CD4-positive, alpha-beta T cell treated with Interleukin-4 for 4 hours (primary cell): Measurements from ENCODE around the gene IRF6.
"Not testable (repeated sequence)": the region's sequence is repeated elsewhere in the genome, so short reads cannot be mapped to it uniquely, and the experiment has no call there.

Experiments
- DNase-seq: peaks from one replicate; pipeline ENCODE4 v3.0.0-alpha.2; 2020

The IRF6 gene

DNA sequence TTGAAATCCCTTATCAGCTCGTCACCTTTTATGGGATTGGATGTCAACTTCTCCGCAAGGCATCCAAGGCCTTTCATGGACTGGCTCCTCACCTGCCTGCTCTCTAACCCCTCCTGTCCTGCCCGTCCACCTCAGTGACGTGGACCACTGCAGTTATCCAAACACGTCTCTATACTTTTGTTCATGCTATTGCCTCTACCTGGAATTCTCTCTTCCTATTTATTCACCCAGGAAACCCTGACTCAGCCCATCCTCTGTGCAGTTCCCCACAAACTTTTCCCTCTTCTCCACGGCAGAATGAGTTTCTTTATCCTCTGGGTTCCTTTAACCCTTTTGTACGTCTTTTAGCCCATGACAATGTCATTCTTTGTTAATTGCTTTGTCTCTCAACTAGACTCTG lies 16.8 kb upstream of the IRF6 start:
- no peak for DNase-seq

DNA sequence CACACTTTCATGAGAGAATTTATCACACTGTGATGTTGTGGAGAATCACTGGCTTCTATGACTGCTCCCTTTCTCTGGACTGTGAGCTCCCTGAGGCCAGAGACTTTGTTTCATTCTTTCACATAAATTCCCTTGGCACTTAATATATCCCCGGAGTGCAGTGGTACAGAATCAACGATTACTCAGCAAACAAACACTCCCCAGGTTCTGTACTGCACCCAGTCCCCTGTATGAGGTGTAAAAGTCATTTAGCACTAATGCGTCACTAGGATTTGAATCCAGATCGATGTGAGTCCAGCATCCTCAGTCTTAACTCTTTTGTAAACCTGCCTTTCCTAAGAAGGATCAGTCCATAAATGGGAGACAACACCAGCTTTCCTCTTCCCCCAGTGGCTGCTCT lies 15.0 kb upstream of the IRF6 start:
- no peak for DNase-seq

DNA sequence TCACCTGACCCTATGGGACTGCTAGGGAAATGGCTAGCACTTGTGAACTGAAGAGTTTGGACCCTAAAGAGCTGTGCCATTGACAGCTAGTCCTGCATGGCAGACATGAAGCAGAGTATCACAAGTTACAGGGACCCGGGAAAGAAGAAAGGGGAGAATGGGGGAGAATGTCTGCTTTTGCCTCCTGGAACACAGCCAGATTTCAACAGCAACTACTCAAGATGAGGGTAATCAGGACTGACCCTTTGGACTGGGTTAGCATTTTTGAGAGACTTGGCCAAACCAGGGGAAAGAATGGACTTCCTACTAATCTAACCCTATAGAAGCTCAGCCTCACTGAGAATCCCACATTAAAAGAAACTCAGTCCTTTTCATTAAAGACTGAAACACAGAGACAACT lies 13.1 kb upstream of the IRF6 start:
- DNase-seq, result no peak

GRCh38 chr1:209817691-209818090 lies 11.7 kb upstream of the IRF6 start:
- DNase-seq, result no peak

GRCh38 chr1:209816923-209817322 lies 11.0 kb upstream of the IRF6 start:
- DNase-seq, result no peak

GRCh38 chr1:209815931-209816341 lies 10.0 kb upstream of the IRF6 start:
- DNase-seq, result no peak

DNA sequence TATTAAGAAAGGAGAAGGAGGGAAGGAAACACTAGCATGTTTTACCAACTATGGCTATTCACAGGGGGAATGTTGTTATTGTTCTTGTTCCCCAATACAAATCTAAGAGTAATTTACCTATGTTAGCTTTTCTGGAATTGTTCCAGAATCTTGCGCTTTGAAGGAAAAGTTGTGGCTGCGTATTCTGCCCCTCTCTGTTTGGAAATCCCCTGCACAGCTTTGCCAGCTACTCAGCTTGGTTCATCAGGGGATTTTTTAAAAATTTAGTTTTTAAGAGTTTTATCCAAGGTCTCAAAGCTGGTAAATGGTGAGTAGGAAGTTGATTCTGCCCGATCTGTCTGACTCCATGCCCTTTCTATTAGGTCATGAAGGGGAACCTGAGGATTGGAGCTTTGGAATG lies 9.5 kb upstream of the IRF6 start:
- DNase-seq, result peak; percentile 10

DNA sequence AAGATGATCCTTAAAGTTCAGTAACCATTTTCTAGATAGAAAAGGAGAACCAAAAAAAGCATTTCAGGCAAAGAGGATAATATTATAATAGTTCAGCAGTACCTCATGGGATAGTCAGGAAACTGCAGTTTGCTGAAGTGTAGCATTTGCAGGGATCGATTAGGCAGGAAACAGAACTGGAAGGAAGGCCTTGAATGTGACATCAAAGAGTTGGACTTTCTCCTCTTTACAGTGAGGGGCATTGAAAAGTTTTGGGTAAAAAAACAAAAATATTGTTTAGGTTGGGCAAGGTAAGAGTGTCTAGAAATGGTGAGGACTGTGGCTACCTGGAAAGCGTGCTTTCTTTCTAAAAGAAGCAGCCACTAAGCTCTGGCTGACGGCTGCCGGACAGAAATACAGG lies 8.0 kb upstream of the IRF6 start:
- DNase-seq, result no peak

DNA sequence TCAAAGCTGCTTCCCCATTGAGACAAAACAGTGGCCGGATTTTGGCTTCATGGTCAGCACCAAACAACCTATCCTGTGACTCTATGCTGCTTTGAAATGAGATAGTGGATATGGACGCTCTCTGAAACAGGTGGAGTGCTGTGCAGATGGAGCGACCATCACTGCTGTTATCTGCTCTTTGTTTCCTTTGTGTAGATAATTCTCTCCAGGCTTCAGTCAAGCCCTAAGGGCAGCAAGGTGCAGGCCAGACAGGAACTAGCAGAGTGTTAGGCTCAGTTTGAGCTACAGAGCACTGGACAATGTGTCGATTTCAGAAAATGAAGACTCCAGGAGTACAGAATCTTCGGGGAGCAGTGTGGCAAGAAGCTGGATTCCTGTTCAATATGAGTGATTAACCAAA lies 4.8 kb upstream of the IRF6 start:
- no peak for DNase-seq

GRCh38 chr1:209809611-209810010 lies 3.7 kb upstream of the IRF6 start:
- DNase-seq, result no peak

GRCh38 chr1:209808059-209808581 lies 2.2 kb upstream of the IRF6 start:
- DNase-seq, result no peak

DNA sequence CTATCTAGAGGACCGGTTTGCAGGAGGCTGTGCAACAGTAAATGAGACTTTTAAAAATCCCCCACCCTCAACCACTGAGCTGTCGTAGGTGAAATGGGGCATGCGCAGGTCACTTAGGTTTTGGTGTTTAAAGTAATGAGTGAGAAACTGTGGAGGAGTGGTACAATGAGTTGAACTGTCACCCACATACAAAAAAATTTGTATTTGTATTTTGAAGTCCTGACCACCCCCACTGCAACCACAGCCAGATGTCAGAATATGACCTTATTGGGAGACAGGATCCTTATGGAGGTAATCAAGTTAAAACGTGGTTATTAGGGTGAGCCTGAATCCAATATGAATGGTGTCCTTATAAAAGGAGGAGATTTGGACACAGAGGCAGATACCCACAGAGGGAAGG lies 1.6 kb upstream of the IRF6 start:
- no peak for DNase-seq

DNA sequence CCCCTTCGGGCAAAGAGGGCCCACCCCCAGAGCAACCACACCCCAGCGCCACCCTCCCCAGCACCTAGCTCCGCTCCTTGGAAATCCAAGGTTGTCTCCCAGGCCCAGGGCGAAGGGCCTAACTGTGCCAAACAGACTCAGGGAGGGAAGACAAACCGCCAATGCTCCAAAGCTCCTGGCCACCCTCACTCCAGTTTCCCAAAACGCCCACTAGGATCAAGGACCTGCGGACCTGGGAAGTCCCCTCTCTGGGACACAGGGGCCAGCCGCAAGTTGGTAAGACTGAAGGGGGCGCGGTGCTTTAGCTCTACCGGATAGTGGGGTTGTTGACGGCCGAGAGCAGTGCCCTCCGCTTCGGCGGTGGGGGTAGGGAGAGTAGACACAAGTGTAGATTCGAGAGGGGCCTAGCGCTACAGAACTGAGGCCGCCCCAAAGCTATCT lies 581 bp downstream of the IRF6 start:
- no peak for DNase-seq

GRCh38 chr1:209803568-209803967 lies 2.4 kb downstream of the IRF6 start:
- no peak for DNase-seq

DNA sequence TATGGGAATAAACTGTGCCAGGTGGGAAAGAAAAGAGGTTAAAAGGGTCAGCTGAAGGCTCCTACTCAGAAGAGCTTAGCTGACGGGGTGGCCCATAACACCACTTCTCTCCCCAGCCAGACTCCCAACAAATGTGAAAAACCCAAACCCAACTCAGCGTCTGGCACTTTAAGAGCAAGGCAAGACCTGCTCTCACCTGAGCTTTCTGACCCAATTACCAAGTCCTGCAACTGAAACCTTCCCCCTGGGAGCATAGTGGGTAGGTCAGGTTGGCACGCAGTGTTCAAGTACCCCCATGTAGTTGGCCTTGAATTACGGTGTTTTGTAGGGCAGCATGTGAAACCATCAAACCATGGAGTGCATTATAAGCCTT lies 3.2 kb downstream of the IRF6 start:
- DNase-seq, result no peak

- no peak for DNase-seq
These were observed 3.7 kb downstream of the IRF6 start for GRCh38 chr1:209802117-209802779.

- DNase-seq, result no peak
These were observed 4.7 kb downstream of the IRF6 start for GRCh38 chr1:209800984-209801834.

GRCh38 chr1:209797978-209798639 lies 7.8 kb downstream of the IRF6 start:
- DNase-seq, result no peak

GRCh38 chr1:209793711-209794110 lies 12.2 kb downstream of the IRF6 start:
- DNase-seq, result not testable (repeated sequence)

GRCh38 chr1:209791920-209792319 lies 14.0 kb downstream of the IRF6 start:
- DNase-seq, result no peak

- DNase-seq, result no peak
These were observed 15.4 kb downstream of the IRF6 start for GRCh38 chr1:209790286-209791193.

- DNase-seq, result no peak
These were observed 16.7 kb downstream of the IRF6 start for GRCh38 chr1:209789245-209789644.

DNA sequence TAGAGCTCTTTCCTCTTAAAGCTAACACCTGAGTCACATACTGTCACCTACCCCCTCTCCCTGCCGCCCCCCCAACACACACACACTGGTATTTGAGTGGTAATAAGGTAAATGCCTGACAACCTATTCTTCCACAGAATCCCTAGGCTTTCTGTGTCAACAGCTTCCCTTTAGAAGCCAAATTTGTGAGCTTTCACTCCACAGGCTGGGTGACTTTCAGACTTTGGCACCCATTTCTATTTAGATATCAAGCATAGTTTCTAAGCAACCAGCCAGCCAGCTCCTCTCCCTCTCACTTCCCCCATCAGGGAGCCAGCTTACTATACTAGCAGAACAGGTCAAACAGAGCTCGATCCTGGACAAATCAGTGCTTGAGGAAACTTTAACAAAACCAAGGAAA lies 18.4 kb downstream of the IRF6 start:
- no peak for DNase-seq
